H9 (cell line): Measurements from ENCODE around the gene SLC12A8. TPM values are rescaled to one million over a fixed set of nuclear protein-coding genes. Genes with fewer than 3 reads are reported as not detected.

Experiments
- DNase-seq: peaks from one replicate; pipeline ENCODE4 v3.0.0-alpha.2; 2017
- H2AFZ ChIP-seq: one replicate; pipeline ENCODE4 v1.6.1; 2013; ENCODE audit warnings: mild to moderate bottlenecking, low read length, control low read depth, moderate library complexity
- H2AK5ac ChIP-seq: 2 replicates; pipeline ENCODE4 v1.6.1; 2013; ENCODE audit warnings: low read length, control low read depth, mixed read lengths; ENCODE audit not compliant: insufficient read length
- H2BK120ac ChIP-seq: one replicate; pipeline ENCODE4 v1.6.1; 2013; ENCODE audit warnings: low read depth, mild to moderate bottlenecking, low read length, control low read depth, inconsistent platforms; ENCODE audit not compliant: poor library complexity, severe bottlenecking
- H2BK12ac ChIP-seq: 2 replicates; pipeline ENCODE4 v1.6.1; 2013; ENCODE audit warnings: low read length, control low read depth, mixed read lengths, low read depth; ENCODE audit not compliant: insufficient read length
- H2BK15ac ChIP-seq: 2 replicates; pipeline ENCODE4 v1.6.1; 2013; ENCODE audit warnings: low read depth, low read length, control low read depth
- H2BK20ac ChIP-seq: one replicate; pipeline ENCODE4 v1.6.1; 2013; ENCODE audit warnings: low read depth, mild to moderate bottlenecking, low read length, control low read depth, inconsistent platforms; ENCODE audit not compliant: poor library complexity, severe bottlenecking
- H2BK5ac ChIP-seq: 2 replicates; pipeline ENCODE4 v1.6.1; 2013; ENCODE audit warnings: low read length, control low read depth, mixed read lengths; ENCODE audit not compliant: insufficient read length
- H3K14ac ChIP-seq: 2 replicates; pipeline ENCODE4 v1.6.1; 2013; ENCODE audit warnings: low read length, control low read depth; ENCODE audit not compliant: insufficient read depth
- H3K18ac ChIP-seq: 2 replicates; pipeline ENCODE4 v1.6.1; 2013; ENCODE audit warnings: low read depth, mild to moderate bottlenecking, mixed read lengths, low read length, control low read depth; ENCODE audit not compliant: insufficient read length
- H3K23ac ChIP-seq: 2 replicates; pipeline ENCODE4 v1.6.1; 2013; ENCODE audit warnings: low read length, control low read depth, mixed read lengths, low read depth; ENCODE audit not compliant: insufficient read length
- H3K23me2 ChIP-seq: 2 replicates; pipeline ENCODE4 v1.6.1; 2013; ENCODE audit warnings: low read depth, mild to moderate bottlenecking, mixed read lengths, low read length, control low read depth; ENCODE audit not compliant: insufficient read length, poor library complexity, severe bottlenecking
- H3K27ac ChIP-seq: 2 replicates; pipeline ENCODE4 v1.5.1; 2013; ENCODE audit warnings: low read length, control low read depth, mixed read lengths, low read depth; ENCODE audit not compliant: insufficient read length
- H3K27me3 ChIP-seq: 2 replicates; pipeline ENCODE4 v1.6.1; 2013; ENCODE audit warnings: low read length, control low read depth, inconsistent platforms; ENCODE audit not compliant: insufficient read depth
- H3K4ac ChIP-seq: 2 replicates; pipeline ENCODE4 v1.6.1; 2013; ENCODE audit warnings: low read depth, mild to moderate bottlenecking, control low read depth, inconsistent platforms, low read length, moderate library complexity
- H3K4me1 ChIP-seq: 2 replicates; pipeline ENCODE4 v1.6.1; 2013; ENCODE audit warnings: low read length, control low read depth, inconsistent platforms; ENCODE audit not compliant: insufficient read depth
- H3K4me2 ChIP-seq: 2 replicates; pipeline ENCODE4 v1.6.1; 2013; ENCODE audit warnings: low read length, control low read depth, mixed read lengths; ENCODE audit not compliant: insufficient read length, insufficient read depth
- H3K56ac ChIP-seq: 2 replicates; pipeline ENCODE4 v1.6.1; 2013; ENCODE audit warnings: low read depth, mild to moderate bottlenecking, mixed read lengths, low read length, control low read depth; ENCODE audit not compliant: insufficient read length
- H3K79me1 ChIP-seq: 2 replicates; pipeline ENCODE4 v1.6.1; 2013; ENCODE audit warnings: low read depth, mild to moderate bottlenecking, moderate library complexity, low read length, control low read depth, inconsistent platforms; ENCODE audit not compliant: insufficient read depth, poor library complexity, severe bottlenecking
- H3K79me2 ChIP-seq: 2 replicates; pipeline ENCODE4 v1.6.1; 2013; ENCODE audit warnings: low read length, control low read depth, inconsistent platforms; ENCODE audit not compliant: insufficient read depth
- H3K9ac ChIP-seq: 2 replicates; pipeline ENCODE4 v1.6.1; 2013; ENCODE audit warnings: low read length, control low read depth, mixed read lengths; ENCODE audit not compliant: insufficient read length; ENCODE audit errors: extremely low read depth
- H3K9me3 ChIP-seq: one replicate; pipeline ENCODE4 v1.6.1; 2013; ENCODE audit warnings: low read depth, low read length, inconsistent platforms; ENCODE audit not compliant: control insufficient read depth
- H3T11ph ChIP-seq: one replicate; pipeline ENCODE4 v1.6.1; 2013; ENCODE audit warnings: mild to moderate bottlenecking, low read length, control low read depth, inconsistent platforms
- H4K20me1 ChIP-seq: one replicate; pipeline ENCODE4 v1.6.1; 2013; ENCODE audit not compliant: control insufficient read depth, insufficient read length, insufficient read depth
- H4K5ac ChIP-seq: 2 replicates; pipeline ENCODE4 v1.6.1; 2013; ENCODE audit warnings: low read depth, mild to moderate bottlenecking, mixed read lengths, low read length, control low read depth; ENCODE audit not compliant: insufficient read length
- H4K8ac ChIP-seq: replicated peaks from 2 replicates; pipeline ENCODE4 v1.6.1; 2013; ENCODE audit warnings: low read length, control low read depth, mixed read lengths, low read depth; ENCODE audit not compliant: insufficient read length
- H4K91ac ChIP-seq: 2 replicates; pipeline ENCODE4 v1.6.1; 2013; ENCODE audit warnings: low read depth, mild to moderate bottlenecking, moderate library complexity, mixed read lengths, low read length, control low read depth; ENCODE audit not compliant: insufficient read length
- H3K27ac Mint-ChIP-seq, 3 experiments: 2 replicates in 2 of 3; 3 replicates in 1 of 3; pipeline ENCODE4 v1.8.0; 2020 to 2021; ENCODE audit warnings: mixed read lengths in 3 of 3, mild to moderate bottlenecking in 1 of 3, moderate library complexity in 1 of 3
- H3K27me3 Mint-ChIP-seq: 2 replicates; pipeline ENCODE4 v1.8.0; 2021; ENCODE audit warnings: low read depth, mild to moderate bottlenecking, moderate library complexity, mixed read lengths
- H3K36me3 Mint-ChIP-seq, 3 experiments: 2 replicates in 2 of 3; 3 replicates in 1 of 3; pipeline ENCODE4 v1.8.0; 2020 to 2021; ENCODE audit warnings: low read depth in 3 of 3, mixed read lengths in 3 of 3; ENCODE audit not compliant: insufficient read depth in 1 of 3
- H3K4me1 Mint-ChIP-seq, 2 experiments: 2 replicates each; pipeline ENCODE4 v1.8.0; 2020; ENCODE audit warnings: mixed read lengths in 2 of 2
- H3K4me3 Mint-ChIP-seq, 2 experiments: 2 replicates in 1 of 2; 3 replicates in 1 of 2; pipeline ENCODE4 v1.8.0; 2020 to 2021; ENCODE audit warnings: mild to moderate bottlenecking in 2 of 2, mixed read lengths in 2 of 2, moderate library complexity in 1 of 2
- H3K9me3 Mint-ChIP-seq, 2 experiments: 2 replicates in 1 of 2; 3 replicates in 1 of 2; pipeline ENCODE4 v1.8.0; 2020; ENCODE audit warnings: mild to moderate bottlenecking in 2 of 2, mixed read lengths in 2 of 2, moderate library complexity in 1 of 2
- WGBS: extraction: QIAGEN DNeasy Blood & Tissue Kit; methylation state at CpG from one replicate; pipeline ENCODE4 v1.1.7; 2013; ENCODE audit warnings: missing lambda C conversion rate, low lambda C conversion rate, mixed read lengths; ENCODE audit not compliant: insufficient read length; ENCODE audit errors: extremely low coverage; 5-methylcytosine and 5-hydroxymethylcytosine counted together
- total RNA-seq: library from RNA; stranded (reverse); gene quantifications from 2 replicates; pipeline ENCODE4 v1.2.1, GENCODE V29; 2021
- TF ChIP-seq, protein P1 (sequence below): fragments of 200-600 bp; sonication (generic); conservative IDR thresholded peaks from 3 replicates; pipeline ENCODE4 v1.8.0; 2021; ENCODE audit warnings: antibody characterized with exemption, mild to moderate bottlenecking

Gene SLC12A8
- total RNA-seq, 1 experiment from 2014 or later, result 8.2 TPM

DNA sequence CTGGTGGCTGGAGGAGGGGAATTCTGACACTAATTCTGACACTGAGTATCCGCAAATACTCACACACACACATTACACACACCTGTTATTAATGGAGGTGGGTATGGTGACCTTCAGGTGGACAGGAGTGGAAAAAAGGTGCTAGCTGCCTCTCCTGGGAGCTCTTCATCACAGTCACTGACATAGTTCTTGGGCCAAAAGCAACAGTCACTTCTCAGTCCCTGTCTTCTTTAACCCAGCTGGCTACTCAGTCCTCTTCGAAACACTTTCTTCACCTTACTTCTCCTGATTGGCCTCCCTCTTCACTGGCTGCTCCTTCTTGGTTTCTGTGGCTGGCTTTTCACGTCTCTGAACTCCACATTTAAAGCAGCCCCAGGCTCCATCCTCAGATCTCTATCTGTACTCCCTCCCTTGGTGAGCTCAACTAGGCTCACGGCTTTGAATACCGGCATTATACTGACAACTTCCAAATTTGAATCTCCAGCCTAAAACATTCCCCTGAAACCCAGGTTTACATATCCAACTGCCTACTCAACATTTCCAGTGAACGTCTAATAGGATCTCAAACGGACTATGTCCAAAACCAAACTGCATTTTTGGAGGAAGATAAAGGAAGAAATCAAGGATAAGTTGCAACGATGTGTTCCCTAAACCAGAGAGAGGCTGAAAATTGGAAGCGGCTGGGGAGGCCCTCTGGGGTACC lies 103.6 kb downstream of the SLC12A8 start:
- Mint-ChIP-seq H3K36me3 (peaks cover 0 to 3% (median 1%) of the 10 kb centered on the region in 3 experiments; a peak in 4 of 7 replicates), H3K27me3 (no peaks in the 10 kb centered on the region), H3K4me3 (no peak overlapping the region), H3K27ac (no peak overlapping the region), H3K4me1 (peaks cover 8% of the 10 kb centered on the region in 2 experiments), H3K9me3 (no peaks in the 10 kb centered on the region; a peak in 1 of 5 replicates)
- Histone ChIP-seq H2BK12ac (no peak overlapping the region), H3K23ac (no peak overlapping the region), H3K79me1 (no peaks in the 10 kb centered on the region), H3K4ac (no peak overlapping the region), H3K56ac (no peak overlapping the region), H3K4me2 (no peak overlapping the region), H2BK20ac (no peak overlapping the region), H4K5ac (no peak overlapping the region), H3T11ph (no peak overlapping the region), H4K8ac (no peak overlapping the region), H2BK120ac (no peak overlapping the region), H3K27me3 (no peaks in the 10 kb centered on the region), H2AFZ (no peak overlapping the region), H2BK5ac (no peak overlapping the region), H2BK15ac (no peak overlapping the region), H4K91ac (no peak overlapping the region), H3K9ac (no peak overlapping the region), H3K18ac (no peak overlapping the region), H3K27ac (no peak overlapping the region), H4K20me1 (no peaks in the 10 kb centered on the region), H3K79me2 (no peaks in the 10 kb centered on the region), H3K23me2 (no peaks in the 10 kb centered on the region), H2AK5ac (no peak overlapping the region), H3K9me3 (no peaks in the 10 kb centered on the region), H3K4me1 (no peaks in the 10 kb centered on the region), H3K14ac (no peak overlapping the region)
- TF ChIP-seq, protein P1, sequence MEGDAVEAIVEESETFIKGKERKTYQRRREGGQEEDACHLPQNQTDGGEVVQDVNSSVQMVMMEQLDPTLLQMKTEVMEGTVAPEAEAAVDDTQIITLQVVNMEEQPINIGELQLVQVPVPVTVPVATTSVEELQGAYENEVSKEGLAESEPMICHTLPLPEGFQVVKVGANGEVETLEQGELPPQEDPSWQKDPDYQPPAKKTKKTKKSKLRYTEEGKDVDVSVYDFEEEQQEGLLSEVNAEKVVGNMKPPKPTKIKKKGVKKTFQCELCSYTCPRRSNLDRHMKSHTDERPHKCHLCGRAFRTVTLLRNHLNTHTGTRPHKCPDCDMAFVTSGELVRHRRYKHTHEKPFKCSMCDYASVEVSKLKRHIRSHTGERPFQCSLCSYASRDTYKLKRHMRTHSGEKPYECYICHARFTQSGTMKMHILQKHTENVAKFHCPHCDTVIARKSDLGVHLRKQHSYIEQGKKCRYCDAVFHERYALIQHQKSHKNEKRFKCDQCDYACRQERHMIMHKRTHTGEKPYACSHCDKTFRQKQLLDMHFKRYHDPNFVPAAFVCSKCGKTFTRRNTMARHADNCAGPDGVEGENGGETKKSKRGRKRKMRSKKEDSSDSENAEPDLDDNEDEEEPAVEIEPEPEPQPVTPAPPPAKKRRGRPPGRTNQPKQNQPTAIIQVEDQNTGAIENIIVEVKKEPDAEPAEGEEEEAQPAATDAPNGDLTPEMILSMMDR, result no peak
- WGBS, result no CpG with 5 or more reads among the region's 9 CpGs
- no peak for DNase-seq
